ENCODE results near the gene AKAP12.

Gene AKAP12

DNA sequence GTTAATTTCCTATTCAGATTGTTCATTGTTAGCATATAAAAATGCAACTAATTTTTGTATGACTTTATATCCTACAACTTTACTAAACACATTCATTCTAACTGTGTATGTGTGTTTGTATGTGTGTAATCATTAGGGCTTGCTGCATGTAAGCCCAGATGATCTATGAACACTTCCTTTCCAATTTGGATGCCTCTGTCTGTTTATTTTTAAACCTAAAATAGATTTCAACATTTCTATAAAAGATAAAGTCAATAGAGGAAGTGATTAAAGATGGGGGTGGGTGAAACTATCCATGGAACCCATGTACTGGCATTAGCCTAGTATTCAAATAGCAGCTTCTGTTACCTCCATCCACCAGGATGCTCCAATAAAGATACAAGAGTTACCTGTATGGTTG, 15.7 kb upstream of the AKAP12 start:
- TF ChIP-seq, protein P1, sequence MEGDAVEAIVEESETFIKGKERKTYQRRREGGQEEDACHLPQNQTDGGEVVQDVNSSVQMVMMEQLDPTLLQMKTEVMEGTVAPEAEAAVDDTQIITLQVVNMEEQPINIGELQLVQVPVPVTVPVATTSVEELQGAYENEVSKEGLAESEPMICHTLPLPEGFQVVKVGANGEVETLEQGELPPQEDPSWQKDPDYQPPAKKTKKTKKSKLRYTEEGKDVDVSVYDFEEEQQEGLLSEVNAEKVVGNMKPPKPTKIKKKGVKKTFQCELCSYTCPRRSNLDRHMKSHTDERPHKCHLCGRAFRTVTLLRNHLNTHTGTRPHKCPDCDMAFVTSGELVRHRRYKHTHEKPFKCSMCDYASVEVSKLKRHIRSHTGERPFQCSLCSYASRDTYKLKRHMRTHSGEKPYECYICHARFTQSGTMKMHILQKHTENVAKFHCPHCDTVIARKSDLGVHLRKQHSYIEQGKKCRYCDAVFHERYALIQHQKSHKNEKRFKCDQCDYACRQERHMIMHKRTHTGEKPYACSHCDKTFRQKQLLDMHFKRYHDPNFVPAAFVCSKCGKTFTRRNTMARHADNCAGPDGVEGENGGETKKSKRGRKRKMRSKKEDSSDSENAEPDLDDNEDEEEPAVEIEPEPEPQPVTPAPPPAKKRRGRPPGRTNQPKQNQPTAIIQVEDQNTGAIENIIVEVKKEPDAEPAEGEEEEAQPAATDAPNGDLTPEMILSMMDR (IDR thresholded peaks at IDR 0.05; ENCODE audit: extremely low read depth, missing control alignments) = no peak
- DNase-seq (ENCODE audit: low spot score) = no peak

GRCh38 chr6:151225919-151226318, 13.8 kb upstream of the AKAP12 start:
- no peak for DNase-seq (ENCODE audit: low spot score)
- TF ChIP-seq, protein P1 (IDR thresholded peaks at IDR 0.05; ENCODE audit: extremely low read depth, missing control alignments) = no peak

- no peak for DNase-seq (ENCODE audit: low spot score)
- TF ChIP-seq, protein P1 (IDR thresholded peaks at IDR 0.05; ENCODE audit: extremely low read depth, missing control alignments) = no peak
Measured at GRCh38 chr6:151228788-151229400, 10.9 kb upstream of the AKAP12 start.

DNA sequence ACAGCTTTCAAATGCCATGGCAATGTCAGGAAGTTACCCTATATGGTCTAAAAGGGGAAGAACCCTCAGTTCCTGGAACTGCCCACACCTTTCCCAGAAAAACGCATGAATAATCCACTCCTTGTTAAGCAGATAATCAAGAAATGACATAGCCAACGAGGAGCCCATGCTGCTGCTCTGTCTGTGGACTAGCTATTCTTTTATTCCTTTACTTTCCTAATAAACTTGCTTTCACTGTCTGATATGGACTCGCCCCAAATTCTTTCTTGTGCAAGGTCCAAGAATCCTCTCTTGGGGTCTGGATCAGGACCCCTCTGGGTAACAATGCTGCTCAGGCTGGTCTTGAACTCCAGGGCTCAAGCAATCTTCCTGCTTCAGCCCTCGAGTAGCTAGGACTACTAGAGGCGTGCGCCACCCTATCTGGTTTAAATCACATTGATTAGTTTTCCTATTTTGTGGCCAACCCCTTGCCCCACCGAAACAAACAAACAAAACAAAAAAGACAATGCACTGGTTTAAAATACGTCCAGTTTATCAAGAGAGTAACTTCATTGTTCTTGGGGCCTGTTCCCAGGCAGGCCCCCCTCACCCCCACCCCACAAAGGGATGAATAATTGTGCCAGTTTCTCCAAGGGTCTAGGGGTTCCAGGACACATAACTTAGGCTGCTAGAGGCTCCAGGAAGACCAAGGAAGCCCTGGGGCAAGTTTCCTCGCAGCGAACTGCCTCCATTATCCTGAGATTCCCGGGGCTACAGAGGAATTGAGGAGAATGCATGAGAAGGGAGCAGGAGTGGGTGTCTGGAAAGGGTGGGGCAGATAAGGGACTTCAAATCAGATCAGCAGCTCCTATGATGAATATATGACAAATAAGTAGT, 10.1 kb upstream of the AKAP12 start:
- TF ChIP-seq, protein P1 (IDR thresholded peaks at IDR 0.05; ENCODE audit: extremely low read depth, missing control alignments) = no peak
- DNase-seq (ENCODE audit: low spot score) = no peak

DNA sequence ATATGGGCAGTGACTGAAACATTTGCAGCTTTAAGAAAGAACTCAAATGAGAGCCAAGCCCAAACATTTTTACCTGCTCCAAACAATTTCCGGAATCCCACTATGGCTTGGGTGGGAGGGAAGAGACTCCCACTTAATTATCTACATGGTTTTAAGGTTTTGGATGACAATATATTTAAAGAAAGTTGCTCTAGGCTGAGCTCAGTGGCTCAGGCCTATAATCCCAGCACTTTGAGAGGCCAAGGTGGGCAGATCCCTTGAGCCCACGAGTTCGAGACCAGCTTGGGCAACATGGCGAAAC, 9.5 kb upstream of the AKAP12 start:
- DNase-seq (ENCODE audit: low spot score) = no peak
- TF ChIP-seq, protein P1 (IDR thresholded peaks at IDR 0.05; ENCODE audit: extremely low read depth, missing control alignments) = no peak

DNA sequence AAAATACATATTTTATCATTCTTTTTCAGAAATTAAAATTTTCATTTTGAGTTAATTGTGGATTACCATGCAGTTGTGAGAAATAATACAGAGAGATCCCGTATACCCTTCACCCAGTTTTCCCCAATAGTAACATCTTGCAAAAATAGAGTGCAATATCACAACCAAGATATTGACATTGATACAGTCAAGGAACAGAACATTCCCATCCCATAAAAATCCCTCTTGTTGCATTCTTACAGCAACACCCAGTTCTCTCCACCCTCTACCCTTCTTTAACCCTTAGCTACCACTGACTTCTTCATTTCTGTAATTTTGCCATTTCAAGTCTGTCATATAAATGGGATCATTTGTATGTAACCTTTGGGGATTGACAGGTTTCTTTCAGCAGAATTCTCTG, 6.9 kb upstream of the AKAP12 start:
- TF ChIP-seq, protein P1 (IDR thresholded peaks at IDR 0.05; ENCODE audit: extremely low read depth, missing control alignments) = no peak

DNA sequence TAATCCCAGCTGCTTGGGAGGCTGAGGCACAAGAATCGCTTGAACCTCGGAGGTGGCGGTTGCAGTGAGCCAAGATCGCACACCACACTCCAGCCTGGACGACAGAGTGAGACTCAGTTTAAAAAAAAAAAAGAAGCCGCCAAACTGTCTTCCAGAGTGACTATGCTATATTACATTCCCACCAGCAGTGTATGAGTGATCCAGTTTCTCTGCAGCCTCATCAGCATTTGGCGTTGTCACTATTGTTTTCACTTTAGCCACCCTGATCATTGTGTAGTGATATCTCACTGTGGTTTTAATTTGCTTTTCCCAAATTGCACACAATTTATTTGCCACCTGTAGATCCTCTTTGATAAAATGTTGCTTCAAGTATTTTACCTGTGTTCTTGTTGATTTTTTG, 6.0 kb upstream of the AKAP12 start:
- no peak for DNase-seq (ENCODE audit: low spot score)
- TF ChIP-seq, protein P1 (IDR thresholded peaks at IDR 0.05; ENCODE audit: extremely low read depth, missing control alignments) = no peak

More for the DNA sequence above, 6.9 kb upstream of the AKAP12 start:
- DNase-seq (ENCODE audit: low spot score) = no peak
